ENCODE measurements around the gene MS4A6E.
"Not testable (repeated sequence)": the region's sequence is repeated elsewhere in the genome, so short reads cannot be mapped to it uniquely, and the experiment has no call there.

Gene MS4A6E

GRCh38 chr11:60326955-60327354, at the start of gene MS4A6E:
Gene MS4A6E, plus strand, starts transcription at chr11:60327255. Its CDS starts 7,641 bp downstream, at chr11:60334896.
- DNase-seq, result no peak

- no peak for DNase-seq
Observed at GRCh38 chr11:60280412-60280811, 46.6 kb upstream of the MS4A6E start, which contains the start of gene MS4A4A. Gene MS4A4A, plus strand, starts transcription at chr11:60280666. Its CDS starts 10 bp downstream, at chr11:60280676.

- DNase-seq, result no peak
Observed at GRCh38 chr11:60281485-60281884, 45.6 kb upstream of the MS4A6E start.

- no peak for DNase-seq
Observed at GRCh38 chr11:60282286-60282685, 44.8 kb upstream of the MS4A6E start.

- DNase-seq, result not testable (repeated sequence)
Observed at GRCh38 chr11:60285411-60286126, 41.5 kb upstream of the MS4A6E start.

GRCh38 chr11:60288531-60288930, 38.5 kb upstream of the MS4A6E start:
- no peak for DNase-seq

- no peak for DNase-seq
Observed at GRCh38 chr11:60292145-60292544, 34.9 kb upstream of the MS4A6E start.

- DNase-seq, result no peak
Observed at GRCh38 chr11:60301178-60301577, 25.9 kb upstream of the MS4A6E start.

GRCh38 chr11:60301884-60302283, 25.2 kb upstream of the MS4A6E start:
- not testable (repeated sequence) for DNase-seq

GRCh38 chr11:60303661-60304060, 23.4 kb upstream of the MS4A6E start:
- no peak for DNase-seq

GRCh38 chr11:60305906-60306619, 21.0 kb upstream of the MS4A6E start:
- no peak for DNase-seq

GRCh38 chr11:60307507-60308195, 19.4 kb upstream of the MS4A6E start:
- DNase-seq, result no peak

- no peak for DNase-seq
Observed at GRCh38 chr11:60310407-60310998, 16.6 kb upstream of the MS4A6E start.

- no peak for DNase-seq
Observed at GRCh38 chr11:60314635-60315321, 12.3 kb upstream of the MS4A6E start.

GRCh38 chr11:60315871-60316270, 11.2 kb upstream of the MS4A6E start:
- no peak for DNase-seq

- DNase-seq, result no peak
Observed at GRCh38 chr11:60316317-60316716, 10.7 kb upstream of the MS4A6E start.

- no peak for DNase-seq
Observed at GRCh38 chr11:60318726-60319125, 8.3 kb upstream of the MS4A6E start.

- DNase-seq, result no peak
Observed at GRCh38 chr11:60321051-60321450, 6.0 kb upstream of the MS4A6E start.

GRCh38 chr11:60328460-60328859, 1.4 kb downstream of the MS4A6E start:
- no peak for DNase-seq

- no peak for DNase-seq
Observed at GRCh38 chr11:60332846-60333245, 5.8 kb downstream of the MS4A6E start.

- DNase-seq, result no peak
Observed at GRCh38 chr11:60334005-60334620, 7.1 kb downstream of the MS4A6E start.

- DNase-seq, result no peak
Observed at GRCh38 chr11:60336767-60337391, 9.8 kb downstream of the MS4A6E start.
